SIG-M5 treated with dmso at 0.1 percent for 504 hours (cell line): ENCODE data around the gene PRR33.
"Not testable (repeated sequence)": the region's sequence is repeated elsewhere in the genome, so short reads cannot be mapped to it uniquely, and the experiment has no call there.

ENCODE experiments used
- DNase-seq: peaks from one replicate; lab custom pipeline; 2025; ENCODE audit not compliant: unreplicated experiment; lab: John Stamatoyannopoulos, UW

Gene PRR33

DNA sequence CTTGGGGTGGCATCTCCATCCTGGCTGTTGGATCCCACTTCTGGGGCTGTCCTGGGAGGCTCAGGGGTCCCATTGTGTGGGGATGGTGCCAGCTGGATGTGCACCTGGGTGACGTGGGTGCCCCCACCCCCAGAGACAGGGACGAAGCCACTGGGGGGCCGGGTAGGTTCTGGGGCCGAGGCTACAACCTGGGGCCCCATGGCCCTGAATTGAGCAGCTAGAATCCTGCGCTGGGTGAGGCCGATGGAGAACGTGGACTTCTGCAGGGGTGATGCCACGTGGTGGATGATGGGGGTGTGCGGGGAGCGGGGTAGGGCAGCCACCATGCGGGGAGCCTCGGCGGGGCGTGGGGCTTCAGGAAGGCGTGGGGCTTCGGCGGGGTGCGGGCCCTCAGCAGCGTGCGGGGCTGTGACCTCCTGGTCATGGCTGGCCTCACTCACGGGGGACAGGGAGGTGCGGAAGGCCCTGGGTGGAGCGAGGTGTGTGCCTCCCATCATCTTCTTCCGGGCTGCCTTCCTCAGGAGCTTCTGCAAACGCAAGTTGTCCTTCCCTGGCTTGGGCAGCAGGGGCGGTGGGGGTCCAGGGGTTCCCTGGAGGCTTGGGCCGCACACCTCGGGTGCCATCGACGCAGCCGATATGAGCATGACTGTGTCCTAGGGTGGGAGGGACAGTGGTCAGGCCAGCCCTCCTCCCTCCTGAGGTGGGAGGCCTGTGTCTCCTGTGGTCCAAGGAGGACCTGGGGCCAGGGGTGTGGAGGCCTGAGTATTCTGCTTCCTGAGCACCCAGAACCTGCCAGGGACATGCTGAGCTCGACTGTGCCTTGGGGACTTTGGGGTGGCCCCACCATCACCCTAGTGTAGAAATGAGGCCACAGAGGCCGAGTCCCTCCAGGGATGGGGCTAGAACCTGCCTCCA is 1.5 kb downstream of the PRR33 start:
- no peak for DNase-seq

GRCh38 chr11:1889224-1889930 is 2.3 kb downstream of the PRR33 start:
- DNase-seq, result no peak

DNA sequence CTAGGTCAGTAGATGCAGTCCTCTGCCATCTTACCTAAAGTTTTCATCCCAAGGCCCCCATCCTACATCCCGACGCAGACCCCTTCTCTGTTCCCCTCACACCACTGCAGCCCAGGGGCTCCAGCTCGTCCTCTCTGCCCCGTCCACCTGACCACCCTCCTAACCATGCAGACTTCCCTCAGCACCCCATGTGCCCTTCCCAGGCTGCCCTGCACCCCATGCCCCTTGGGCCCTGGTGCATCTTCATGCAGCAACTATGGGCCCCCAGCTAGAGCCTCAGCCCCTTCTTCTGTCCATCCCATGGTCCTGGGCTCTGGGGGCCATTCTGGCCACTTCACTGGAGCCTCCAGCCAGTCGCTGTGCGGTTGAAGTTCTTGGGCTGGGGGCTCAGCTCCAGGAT is 2.9 kb downstream of the PRR33 start:
- no peak for DNase-seq

DNA sequence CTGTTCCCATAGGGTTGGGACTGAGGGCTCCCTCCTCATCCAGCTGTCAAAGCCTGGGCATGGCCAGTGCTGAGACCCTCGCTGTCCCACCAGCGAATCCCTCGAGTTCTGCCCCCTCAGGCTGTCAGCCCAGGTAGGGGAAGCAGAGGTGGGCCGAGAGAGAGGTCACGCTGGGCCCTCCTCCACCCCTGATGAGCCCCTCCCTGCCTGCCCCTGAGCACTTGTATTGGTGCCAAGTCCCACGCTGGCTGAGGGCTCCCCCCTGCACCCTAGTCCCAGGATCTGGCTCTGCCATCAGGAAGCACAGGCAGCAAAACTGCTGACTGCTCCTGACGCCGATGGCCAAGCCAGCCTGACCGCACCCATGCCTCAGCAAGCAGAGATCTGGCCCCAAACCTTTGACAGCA is 3.3 kb downstream of the PRR33 start:
- DNase-seq, result no peak

DNA sequence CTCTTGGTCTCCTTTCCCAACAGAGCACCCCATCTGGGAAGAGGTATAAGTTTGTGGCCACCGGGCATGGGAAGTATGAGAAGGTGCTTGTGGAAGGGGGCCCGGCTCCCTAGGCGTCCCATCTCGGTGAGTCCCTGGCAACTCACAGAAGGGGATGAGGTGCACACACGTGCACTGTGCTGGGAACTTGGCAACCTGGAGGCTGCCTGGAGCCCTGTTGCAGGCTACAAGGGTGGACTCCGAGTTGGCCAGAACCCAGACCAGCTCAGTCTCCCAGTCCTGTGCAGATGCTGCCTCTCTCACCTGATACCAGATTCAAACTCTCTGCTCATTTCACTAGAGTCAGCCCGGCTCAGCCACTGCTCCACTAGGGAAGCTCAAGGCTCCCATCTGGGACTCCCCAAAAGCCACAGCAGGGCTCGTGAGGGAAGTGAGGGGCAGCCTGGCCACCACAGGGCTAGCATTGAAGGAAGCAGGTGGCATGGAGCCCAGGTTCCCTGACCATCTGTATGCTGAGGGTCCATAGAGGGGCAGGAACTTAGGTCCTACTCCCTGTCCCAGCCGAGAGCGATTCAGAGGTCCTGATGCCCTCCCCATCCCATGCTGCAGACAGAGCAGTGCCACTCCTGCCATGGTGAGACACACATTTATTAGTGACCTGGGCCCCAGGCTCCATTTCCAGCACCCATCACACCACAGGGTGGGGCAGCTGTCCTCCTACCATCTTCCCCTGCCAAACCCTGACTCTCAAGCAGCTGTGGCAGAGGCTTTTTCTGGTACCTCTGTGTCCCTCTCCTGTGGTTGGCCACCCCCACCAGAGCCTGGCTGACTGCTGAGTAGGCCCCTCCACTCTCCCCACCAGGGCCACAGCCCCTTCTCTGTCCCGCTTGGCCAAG is 4.0 kb downstream of the PRR33 start:
- no peak for DNase-seq

- not testable (repeated sequence) for DNase-seq
Observed at GRCh38 chr11:1886551-1886950, 5.1 kb downstream of the PRR33 start.

DNA sequence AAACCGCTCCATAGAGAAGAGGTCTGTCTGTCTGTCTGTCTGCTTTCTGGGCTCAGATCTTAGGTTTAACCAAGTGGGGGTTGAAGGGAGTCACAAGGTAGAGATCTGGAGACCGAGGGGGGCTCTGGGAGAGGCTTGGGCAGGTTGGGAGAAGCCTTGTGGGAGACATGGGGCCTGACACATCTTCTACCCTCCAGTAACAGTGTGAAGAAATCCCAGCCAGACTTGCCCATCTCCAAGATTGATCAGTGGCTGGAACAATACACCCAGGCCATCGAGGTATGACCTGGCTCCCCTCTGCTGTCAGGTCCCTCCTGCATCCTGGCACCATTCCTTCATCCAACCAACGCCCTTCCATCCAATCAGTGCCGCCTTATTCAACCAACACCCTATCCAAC is 7.4 kb downstream of the PRR33 start:
- DNase-seq, result no peak

DNA sequence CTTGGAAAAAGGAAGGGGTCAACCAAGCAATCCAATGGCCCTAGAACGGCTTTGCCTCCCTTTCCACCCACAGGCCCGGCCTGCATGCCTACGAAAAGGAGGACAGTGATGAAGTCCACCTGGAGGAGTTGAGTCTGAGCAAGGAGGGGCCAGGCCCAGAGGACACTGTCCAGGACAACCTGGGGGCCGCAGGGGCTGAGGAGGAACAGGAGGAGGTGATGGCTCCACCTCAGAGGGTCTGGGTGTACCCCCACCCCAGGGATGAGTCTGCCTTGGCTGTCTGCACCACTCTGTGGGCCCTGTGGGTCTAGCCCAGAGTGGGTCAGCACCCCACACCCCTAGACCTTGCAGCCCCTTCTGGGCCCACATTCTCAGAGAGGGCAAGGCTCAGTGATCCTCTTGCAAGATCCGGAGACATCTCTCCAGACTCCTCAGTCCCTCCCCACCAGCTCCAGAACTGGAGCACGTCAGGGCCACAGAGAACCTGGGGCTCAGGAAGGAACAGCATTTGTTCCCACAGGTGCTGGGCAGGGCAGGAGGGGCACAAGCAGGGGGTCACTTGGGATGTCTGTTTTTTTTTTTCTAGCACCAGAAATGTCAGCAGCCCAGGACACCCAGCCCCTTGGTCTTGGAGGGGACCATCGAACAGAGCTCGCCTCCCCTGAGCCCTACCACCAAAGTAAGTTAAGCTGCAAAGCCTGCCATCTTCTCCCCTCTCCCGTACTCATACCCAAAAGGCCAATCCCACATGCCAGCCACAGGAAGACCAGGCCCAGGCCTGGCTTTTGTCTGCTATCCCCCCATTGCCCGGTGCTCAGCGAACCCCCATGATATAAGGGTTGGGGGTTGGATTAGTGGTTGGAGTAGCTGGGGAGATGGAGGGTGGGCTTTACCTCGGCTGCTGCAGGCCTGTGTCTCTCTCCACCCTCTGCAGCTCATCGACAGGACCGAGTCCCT is 8.1 kb downstream of the PRR33 start:
- DNase-seq, result no peak

GRCh38 chr11:1882265-1883238 is 9.1 kb downstream of the PRR33 start:
- DNase-seq, result peak; percentile 31

DNA sequence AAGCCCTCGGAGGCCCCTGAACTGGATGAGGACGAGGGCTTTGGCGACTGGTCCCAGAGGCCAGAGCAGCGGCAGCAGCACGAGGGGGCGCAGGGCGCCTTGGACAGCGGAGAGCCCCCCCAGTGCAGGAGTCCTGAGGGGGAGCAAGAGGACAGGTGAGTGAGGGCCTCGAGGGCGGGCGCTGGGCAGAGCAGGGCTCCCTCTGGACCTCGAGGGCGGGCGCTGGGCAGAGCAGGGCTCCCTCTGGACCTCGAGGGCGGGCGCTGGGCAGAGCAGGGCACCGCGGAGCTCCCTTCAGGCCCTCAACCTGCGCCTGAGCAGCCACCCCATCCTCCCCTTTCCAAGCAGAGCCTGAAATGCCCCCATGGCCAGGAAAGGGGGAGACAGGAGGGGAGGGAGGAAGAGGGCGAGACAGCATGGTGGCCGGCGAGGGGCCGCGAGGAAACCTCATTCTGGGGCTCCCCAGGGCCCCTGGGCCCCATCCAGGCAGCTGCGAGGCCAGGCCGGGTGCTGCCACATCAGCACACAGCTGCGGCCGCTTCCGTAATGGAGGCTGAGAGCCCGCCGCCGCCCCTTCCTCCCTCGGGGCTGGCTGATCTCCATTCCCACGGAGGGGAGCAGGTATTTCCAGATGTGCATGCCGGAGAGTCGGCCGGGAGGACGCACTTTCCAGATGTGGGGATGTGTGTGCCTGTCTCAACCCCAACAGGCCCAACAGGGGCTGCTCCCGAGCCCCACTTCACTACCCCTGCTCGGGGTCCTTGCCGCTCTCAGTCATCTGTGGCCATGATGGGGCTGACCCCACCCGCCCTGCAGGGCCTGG is 10.0 kb downstream of the PRR33 start:
- DNase-seq, result no peak

DNA sequence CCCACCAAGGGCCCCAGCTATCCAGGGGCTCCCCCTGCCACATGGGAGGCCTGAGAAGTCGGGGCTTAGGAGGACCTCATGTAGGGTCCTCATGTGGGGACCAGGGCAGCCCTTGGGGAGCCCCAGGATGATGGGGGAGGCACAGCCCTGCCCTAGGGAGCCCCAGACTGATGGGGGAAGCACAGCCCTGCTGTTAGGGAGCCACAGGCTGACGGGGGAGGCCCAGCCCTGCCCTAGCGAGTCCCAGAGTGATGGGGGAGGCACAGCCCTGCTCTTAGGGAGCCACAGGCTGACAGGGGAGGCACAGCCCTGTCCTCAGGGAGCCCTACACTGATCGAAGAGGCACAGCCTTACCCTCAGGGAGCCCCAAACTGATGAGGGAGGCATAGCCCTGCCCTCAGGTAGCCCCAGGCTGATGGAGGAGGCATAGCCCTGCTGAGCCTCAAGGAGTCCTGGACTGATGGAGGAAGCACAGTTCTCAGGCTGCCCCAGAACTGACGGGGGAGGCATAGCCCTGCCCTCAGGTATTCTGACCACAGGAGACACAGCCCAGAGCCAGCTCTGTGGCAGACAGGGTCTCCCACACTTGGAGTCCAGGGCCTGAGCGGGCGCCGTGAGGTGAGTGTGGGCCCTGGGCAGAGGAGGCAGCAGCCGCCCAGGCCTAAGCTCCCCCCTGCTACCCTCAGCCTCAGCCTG is 10.8 kb downstream of the PRR33 start:
- DNase-seq, result no peak

GRCh38 chr11:1879941-1880720 is 11.6 kb downstream of the PRR33 start:
- no peak for DNase-seq

DNA sequence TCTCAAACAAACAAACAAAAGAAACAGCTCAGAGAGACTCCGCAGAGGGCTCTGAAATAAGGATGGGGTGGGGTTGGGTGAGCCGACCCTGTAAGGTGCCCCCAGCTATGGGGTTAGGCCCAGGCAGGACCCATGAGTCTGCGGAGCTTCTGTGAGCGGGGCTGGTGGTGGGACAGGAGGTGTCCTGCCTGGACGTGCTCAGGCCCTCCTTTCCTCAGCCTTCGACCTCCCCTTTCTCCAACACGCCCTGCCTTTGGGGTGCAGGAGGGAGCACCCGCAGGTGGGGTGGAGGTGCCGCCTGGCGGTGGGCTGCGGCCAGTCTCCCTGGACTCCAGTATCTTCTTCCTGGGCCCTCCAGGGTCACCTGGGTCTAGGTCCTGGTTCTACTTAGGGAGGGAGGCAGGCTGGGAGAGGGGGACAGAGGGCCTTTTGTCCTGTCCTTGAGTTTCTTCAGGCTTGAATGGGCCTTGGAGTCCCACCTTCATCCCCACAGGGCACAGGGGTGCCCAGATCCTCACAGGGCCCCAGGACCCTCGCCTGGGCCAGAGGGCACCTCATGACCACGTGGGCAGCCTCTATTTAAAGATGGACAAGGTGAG is 12.3 kb downstream of the PRR33 start:
- no peak for DNase-seq

DNA sequence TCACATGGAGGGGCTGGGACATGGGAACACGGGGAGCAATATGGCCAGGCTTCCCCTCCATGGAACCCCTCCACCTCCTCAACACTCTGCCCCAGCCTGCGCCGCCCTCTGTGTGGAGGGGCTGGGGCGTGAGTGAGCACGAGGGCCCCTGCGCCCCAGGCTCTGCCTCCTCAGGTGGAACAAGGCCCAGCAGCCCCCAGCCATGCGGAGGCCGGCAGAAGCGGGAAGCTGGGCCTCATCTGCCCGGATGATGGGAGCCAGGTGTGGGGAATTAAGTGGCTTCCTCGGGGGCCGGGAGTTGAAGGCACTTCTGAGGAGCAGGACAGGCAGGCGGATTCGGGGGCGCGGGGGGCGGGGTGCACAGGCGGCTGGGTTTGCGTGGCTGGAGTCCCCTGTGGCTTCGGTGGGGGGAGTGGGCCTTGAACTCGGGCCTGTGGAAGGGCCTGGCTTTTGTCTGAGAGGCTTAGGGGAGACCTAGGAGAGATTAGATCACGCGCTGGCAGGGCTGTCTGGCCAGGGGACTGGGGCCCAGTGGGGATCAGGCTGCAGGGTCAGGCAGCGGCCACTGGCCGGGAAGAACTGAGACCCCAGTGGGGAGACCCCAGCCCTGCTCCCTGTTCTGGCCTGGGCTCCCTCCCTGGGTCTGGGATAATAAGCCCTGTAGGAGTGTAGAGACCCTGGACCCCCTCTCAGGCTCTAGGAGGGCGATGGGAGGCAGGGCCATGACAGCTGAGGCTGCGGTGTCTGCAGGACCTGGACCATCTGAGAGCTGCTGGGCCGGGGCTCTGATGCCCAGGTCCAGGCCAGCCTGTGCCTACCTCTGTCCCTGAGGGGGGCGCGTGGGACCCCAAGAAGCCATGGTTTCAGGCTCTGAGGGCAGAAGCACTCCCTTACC is 13.3 kb downstream of the PRR33 start:
- DNase-seq, result no peak
